Fibroblast of the aortic adventitia (primary cell): ENCODE data around the gene TMC3. TPM values are rescaled to one million over a fixed set of nuclear protein-coding genes. Genes with fewer than 3 reads are reported as not detected.

Experiments used
- DNase-seq: peaks from one replicate; pipeline ENCODE4 v3.0.0-alpha.2; 2010; ENCODE audit warnings: low read depth
- H3K4me3 ChIP-seq: 2 replicates; pipeline ENCODE4 v1.5.1; 2011; ENCODE audit warnings: low read depth, mild to moderate bottlenecking, control low read depth, low read length, moderate library complexity
- total RNA-seq: library from RNA; depleted of rRNA; stranded (reverse); fragments of >200 nt; gene quantifications from 2 replicates; pipeline ENCODE4 v1.2.3, GENCODE V29; 2012; ENCODE audit warnings: low replicate concordance
- TF ChIP-seq, protein P1 (sequence below): IDR thresholded peaks from 2 replicates; pipeline ENCODE4 v1.5.1; 2011; ENCODE audit warnings: mild to moderate bottlenecking, low read length, control low read depth, inconsistent platforms; ENCODE audit not compliant: insufficient read depth

TMC3 gene
- total RNA-seq, 1 donor, result under 0.01 TPM

DNA sequence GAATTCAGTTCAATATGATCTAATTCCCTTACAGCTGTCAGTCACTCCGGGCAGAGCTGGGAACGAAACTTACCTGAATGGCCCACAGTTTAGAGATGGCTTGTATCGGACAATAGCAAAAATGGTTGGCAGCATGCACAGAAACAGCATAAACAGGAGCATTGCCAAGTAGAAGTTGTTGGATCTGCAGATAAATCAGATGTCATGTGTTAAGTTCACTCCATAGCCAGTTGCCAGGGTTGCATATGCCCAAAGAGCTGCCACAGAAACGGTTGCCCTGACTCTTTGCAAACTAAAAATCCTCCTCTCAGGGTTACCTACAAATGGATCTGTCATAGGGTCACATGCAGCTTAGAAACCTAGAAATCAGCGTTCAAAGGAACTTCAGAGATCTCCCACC is 34.7 kb downstream of the TMC3 start:
- no peak overlapping the region for H3K4me3 ChIP-seq
- no peak for DNase-seq
- TF ChIP-seq, protein P1, sequence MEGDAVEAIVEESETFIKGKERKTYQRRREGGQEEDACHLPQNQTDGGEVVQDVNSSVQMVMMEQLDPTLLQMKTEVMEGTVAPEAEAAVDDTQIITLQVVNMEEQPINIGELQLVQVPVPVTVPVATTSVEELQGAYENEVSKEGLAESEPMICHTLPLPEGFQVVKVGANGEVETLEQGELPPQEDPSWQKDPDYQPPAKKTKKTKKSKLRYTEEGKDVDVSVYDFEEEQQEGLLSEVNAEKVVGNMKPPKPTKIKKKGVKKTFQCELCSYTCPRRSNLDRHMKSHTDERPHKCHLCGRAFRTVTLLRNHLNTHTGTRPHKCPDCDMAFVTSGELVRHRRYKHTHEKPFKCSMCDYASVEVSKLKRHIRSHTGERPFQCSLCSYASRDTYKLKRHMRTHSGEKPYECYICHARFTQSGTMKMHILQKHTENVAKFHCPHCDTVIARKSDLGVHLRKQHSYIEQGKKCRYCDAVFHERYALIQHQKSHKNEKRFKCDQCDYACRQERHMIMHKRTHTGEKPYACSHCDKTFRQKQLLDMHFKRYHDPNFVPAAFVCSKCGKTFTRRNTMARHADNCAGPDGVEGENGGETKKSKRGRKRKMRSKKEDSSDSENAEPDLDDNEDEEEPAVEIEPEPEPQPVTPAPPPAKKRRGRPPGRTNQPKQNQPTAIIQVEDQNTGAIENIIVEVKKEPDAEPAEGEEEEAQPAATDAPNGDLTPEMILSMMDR, result no peak

DNA sequence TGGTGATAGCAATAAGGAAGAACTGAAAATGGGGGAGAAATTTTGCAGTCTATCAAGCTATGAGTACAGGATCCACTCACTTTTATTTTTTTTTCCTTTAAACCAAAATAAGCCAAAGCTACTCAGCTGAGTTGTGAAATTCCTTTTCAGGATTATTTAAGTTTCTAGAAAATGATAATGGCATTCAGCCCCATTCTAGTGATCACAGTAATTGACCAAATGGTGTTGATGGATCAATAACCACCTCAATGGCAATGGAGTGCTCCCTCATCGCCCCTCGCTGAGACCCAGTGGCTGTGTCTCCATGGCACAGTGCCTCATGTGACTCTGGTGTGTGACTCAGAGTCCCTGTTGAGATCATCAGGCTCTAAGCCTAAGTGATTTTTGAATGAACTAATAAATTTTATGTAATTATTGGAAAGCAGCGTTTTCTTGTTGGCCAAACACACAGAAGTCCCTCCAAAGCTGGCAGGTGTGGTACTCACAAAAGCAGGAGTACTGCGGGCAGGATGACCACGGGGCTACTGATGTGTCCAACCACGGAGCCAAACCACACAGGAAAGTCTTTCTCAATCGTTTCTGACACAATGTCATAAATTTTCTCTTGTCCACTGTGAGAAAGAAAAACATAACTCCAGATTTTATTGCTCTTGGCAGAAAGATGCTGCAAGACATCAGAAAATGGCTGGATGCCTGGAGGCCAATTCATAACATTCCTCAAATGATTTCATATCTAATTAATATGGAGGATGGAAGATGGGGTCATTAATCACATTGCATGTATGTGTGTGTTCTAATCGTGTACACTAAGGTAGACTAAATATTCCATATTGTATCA is 35.6 kb downstream of the TMC3 start:
- H3K4me3 ChIP-seq, result no peak overlapping the region

DNA sequence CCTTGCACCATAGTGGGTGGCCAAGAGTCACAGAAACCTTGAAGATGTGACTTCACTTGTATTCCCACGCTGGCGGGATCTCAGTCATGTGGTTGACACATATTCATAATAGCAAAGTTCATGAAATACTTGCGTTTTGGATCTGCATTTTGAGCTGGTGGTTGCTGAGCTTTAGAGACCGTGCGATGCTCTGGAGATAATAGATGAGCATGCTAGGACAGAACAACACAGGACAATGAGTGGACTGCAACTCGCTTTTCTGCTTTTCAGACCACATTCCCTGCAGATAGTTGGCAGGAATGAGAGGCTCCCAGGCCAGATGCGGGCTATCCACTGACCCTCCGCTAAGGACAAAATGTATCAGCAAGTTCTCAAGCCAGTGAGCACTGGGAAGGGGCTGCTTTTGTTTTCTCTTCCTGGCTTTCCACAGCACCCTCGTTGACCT is 36.3 kb downstream of the TMC3 start:
- H3K4me3 ChIP-seq, result no peak overlapping the region
- peak; percentile 29 for DNase-seq
- TF ChIP-seq, protein P1, result no peak

More for the DNA sequence above, 35.6 kb downstream of the TMC3 start:
- DNase-seq, result peak; percentile 97
- TF ChIP-seq, protein P1, result no peak

DNA sequence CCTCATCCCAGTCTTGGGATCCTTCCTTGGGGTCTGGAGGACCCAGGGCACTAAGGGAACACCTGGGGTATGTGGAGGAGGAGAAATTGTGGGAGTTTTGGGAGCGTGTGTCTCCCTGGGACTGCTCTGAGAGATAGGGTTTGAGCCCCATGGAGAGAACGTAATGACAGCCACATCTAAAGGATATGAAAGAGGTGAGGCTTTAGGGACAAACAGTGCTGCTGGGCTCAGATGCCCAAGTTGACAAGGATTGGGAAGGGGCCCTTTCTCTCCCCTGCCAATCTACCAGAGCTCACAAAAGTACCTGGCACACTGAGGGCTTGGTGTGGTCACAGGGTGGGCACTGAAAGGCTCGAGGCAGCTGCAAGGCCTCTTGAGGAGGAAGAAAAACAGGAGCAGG is 36.8 kb downstream of the TMC3 start:
- DNase-seq, result no peak
- no peak overlapping the region for H3K4me3 ChIP-seq
- TF ChIP-seq, protein P1, result no peak

DNA sequence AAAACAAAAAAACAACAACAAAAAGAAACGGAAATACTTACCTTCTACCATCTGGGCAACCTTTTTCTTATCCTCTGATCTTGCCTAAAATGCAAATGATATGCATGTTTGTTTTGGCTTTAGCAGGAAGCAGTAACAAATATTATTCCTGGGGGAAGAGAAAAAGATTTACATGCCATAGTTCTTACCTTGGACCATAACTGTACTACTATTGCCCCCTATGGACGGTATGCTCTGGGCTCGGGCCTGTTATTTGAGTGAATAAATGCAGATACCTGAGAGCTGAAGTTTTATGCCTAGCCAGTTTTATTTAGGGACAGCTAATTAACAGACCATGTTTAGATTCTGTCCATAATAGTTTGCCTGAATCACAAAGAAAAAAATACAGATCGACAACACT is 37.4 kb downstream of the TMC3 start:
- peak; percentile 49 for DNase-seq
- H3K4me3 ChIP-seq, result no peak overlapping the region
- TF ChIP-seq, protein P1, result peak; percentile 58

DNA sequence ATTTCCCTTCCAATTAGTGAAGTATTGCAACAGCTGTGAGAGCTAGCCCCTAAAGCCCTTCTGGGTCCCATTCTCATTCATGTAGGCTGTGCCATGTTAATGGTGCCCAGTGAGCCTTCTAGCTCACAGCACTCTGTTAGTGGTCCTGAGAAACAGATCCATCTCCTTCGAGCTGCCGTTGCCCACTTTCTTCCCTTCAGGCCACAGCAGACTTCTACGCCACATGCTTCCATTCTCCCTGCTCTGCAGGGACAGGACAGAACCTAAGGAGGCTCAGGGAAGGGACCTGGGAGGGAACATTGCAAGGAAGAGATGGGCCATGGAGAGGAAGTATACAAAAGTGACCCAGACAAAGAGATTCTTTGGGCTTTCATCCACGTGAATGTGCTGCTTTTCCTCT is 38.4 kb downstream of the TMC3 start:
- DNase-seq, result no peak
- TF ChIP-seq, protein P1, result no peak
- H3K4me3 ChIP-seq, result no peak overlapping the region
